ENCODE measurements around the gene NR6A1.

- TF ChIP-seq JUN (IDR thresholded peaks at IDR 0.05; ENCODE audit: low read depth, low read length) = no peak
- TF ChIP-seq ZNF274 (IDR thresholded peaks at IDR 0.05; ENCODE audit: borderline replicate concordance, extremely low read depth, low read length) = no peak
- TF ChIP-seq EZH2 (IDR thresholded peaks at IDR 0.05; ENCODE audit: low read depth, low read length, severe bottlenecking) = no peak
- TF ChIP-seq CTCF (IDR thresholded peaks at IDR 0.05; ENCODE audit: control extremely low read depth in 1 of 3, insufficient read depth in 1 of 3, low read depth in 1 of 3, low read length in 3 of 3) = no peak
- TF ChIP-seq ATF2 (IDR thresholded peaks at IDR 0.05; ENCODE audit: low read length) = no peak
- TF ChIP-seq SP1 (IDR thresholded peaks at IDR 0.05; ENCODE audit: low read depth, low read length) = no peak
- no peak for TF ChIP-seq POLR2AphosphoS5 (IDR thresholded peaks at IDR 0.05; ENCODE audit: low read depth, low read length)
- no peak for TF ChIP-seq BCL11A (IDR thresholded peaks at IDR 0.05; ENCODE audit: low read depth in 2 of 2, low read length in 2 of 2)
- no peak for TF ChIP-seq TAF1 (IDR thresholded peaks at IDR 0.05; ENCODE audit: low read depth, low read length)
These were observed 26.4 kb upstream of the NR6A1 start for GRCh38 chr9:124797343-124798103.

Measured in H1 (cell line).